K562 (cell line): ENCODE data around the gene ARHGAP26. TPM values are rescaled to one million over a fixed set of nuclear protein-coding genes. Genes with fewer than 3 reads are reported as not detected.

Source experiments
- CEBPB ChIP-seq: fragments of 450-650 bp; IDR thresholded peaks from 2 replicates; pipeline ENCODE4 v1.6.1; 2016; ENCODE audit warnings: missing genetic modification characterization, missing compliant biosample characterization
- CREM ChIP-seq: IDR thresholded peaks from 2 replicates; pipeline ENCODE4 v1.6.1; 2014; ENCODE audit warnings: antibody characterized with exemption, low read depth
- DACH1 ChIP-seq: fragments of 450-650 bp; IDR thresholded peaks from 2 replicates; pipeline ENCODE4 v1.6.1; 2018; ENCODE audit not compliant: partially characterized antibody
- FOSL1 ChIP-seq: fragments of 200-800 bp; sonication (Bioruptor generic); conservative IDR thresholded peaks from 2 replicates; pipeline ENCODE4 v1.6.1; 2016; ENCODE audit warnings: missing genetic modification characterization, missing compliant biosample characterization
- GTF2A2 ChIP-seq: IDR thresholded peaks from 2 replicates; pipeline ENCODE4 v1.6.1; 2016; ENCODE audit warnings: mild to moderate bottlenecking, missing genetic modification characterization, missing compliant biosample characterization
- HNRNPH1 ChIP-seq: fragments of 200-400 bp; formaldehyde crosslinking; optimal IDR thresholded peaks from 2 replicates; pipeline ENCODE3; 2017; ENCODE audit warnings: low read depth, mild to moderate bottlenecking, low read length, moderate library complexity
- HNRNPL ChIP-seq: fragments of 200-400 bp; formaldehyde crosslinking; IDR thresholded peaks from 2 replicates; pipeline ENCODE4 v1.6.1; 2017; ENCODE audit warnings: low read depth, mild to moderate bottlenecking, low read length
- KHSRP ChIP-seq: fragments of 450-650 bp; IDR thresholded peaks from 2 replicates; pipeline ENCODE4 v1.6.1; 2017
- KLF1 ChIP-seq: fragments of 450-650 bp; IDR thresholded peaks from 2 replicates; pipeline ENCODE4 v1.6.1; 2016; ENCODE audit warnings: missing genetic modification characterization, missing compliant biosample characterization
- MBD2 ChIP-seq: sonication (generic); IDR thresholded peaks from 2 replicates; pipeline ENCODE4 v1.6.1; 2016; ENCODE audit warnings: low read depth, borderline replicate concordance
- RUNX1 ChIP-seq: sonication (generic); IDR thresholded peaks from 2 replicates; pipeline ENCODE4 v1.6.1; 2016; ENCODE audit warnings: antibody characterized with exemption, low read depth
- SIN3B ChIP-seq: fragments of 450-650 bp; IDR thresholded peaks from 2 replicates; pipeline ENCODE4 v1.6.1; 2017; ENCODE audit warnings: low read depth, mild to moderate bottlenecking, moderate library complexity
- SPI1 ChIP-seq: IDR thresholded peaks from 2 replicates; pipeline ENCODE4 v1.6.1; 2011; ENCODE audit warnings: low read depth, low read length, control low read depth, borderline replicate concordance
- THRAP3 ChIP-seq: fragments of 450-650 bp; IDR thresholded peaks from 2 replicates; pipeline ENCODE4 v1.6.1; 2016; ENCODE audit warnings: mild to moderate bottlenecking, inconsistent platforms, borderline replicate concordance
- TRIM24 ChIP-seq, 2 experiments: fragments of 450-650 bp; IDR thresholded peaks; 2 replicates each; pipeline ENCODE4 v1.6.1; 2016
- ZKSCAN1 ChIP-seq: fragments of 150-350 bp; IDR thresholded peaks from 2 replicates; pipeline ENCODE4 v1.6.1; 2016; ENCODE audit warnings: low read depth, low read length
- ZNF263 ChIP-seq: sonication (generic); formaldehyde crosslinking; IDR thresholded peaks from 2 replicates; pipeline ENCODE4 v1.8.0; 2022; ENCODE audit warnings: mild to moderate bottlenecking, missing genetic modification reagents, borderline replicate concordance
- ZNF311 ChIP-seq: fragments of 250-450 bp; sonication (Bioruptor Pico); IDR thresholded peaks from 2 replicates; pipeline ENCODE4 v1.4.0; 2020; ENCODE audit warnings: mild to moderate bottlenecking, moderate library complexity
- ZNF830 ChIP-seq: fragments of 250-450 bp; sonication (Bioruptor Pico); IDR thresholded peaks from 2 replicates; pipeline ENCODE4 v1.5.0; 2021; ENCODE audit warnings: mild to moderate bottlenecking
- polyA plus RNA-seq, 8 experiments: library from polyadenylated mRNA; depleted of rRNA in 4 of 8; stranded (reverse) in 5 of 8; unstranded in 3 of 8; fragments of >200 nt; fragmentation: Nextera tagmentation in 2 of 8; fragmentation: Illumina TruSeq in 1 of 8; extraction: Ambion mirVana in 2 of 8; extraction: Trizol in 1 of 8; gene quantifications; 2 replicates each; pipeline versions ENCODE4 v1.2.1 to v1.2.3, GENCODE V29; 2011 to 2014; ENCODE audit warnings: inconsistent platforms in 1 of 8, missing spikeins in 1 of 8
- total RNA-seq, 7 experiments: library from RNA; depleted of rRNA in 6 of 7; stranded (reverse); fragments of >200 nt in 6 of 7; fragmentation: Illumina TruSeq in 2 of 7; extraction: Trizol in 2 of 7; gene quantifications; 2 replicates each; pipeline versions ENCODE4 v1.2.1 to v1.2.3, GENCODE V29; 2011 to 2021; ENCODE audit warnings: low replicate concordance in 1 of 7
- TF ChIP-seq, protein P1 (sequence below): fragments of 250-450 bp; sonication (Bioruptor Pico); IDR thresholded peaks from 2 replicates; pipeline ENCODE4 v1.4.0; 2020; ENCODE audit warnings: borderline replicate concordance
- TF ChIP-seq, protein P2 (sequence below), 2 experiments: fragments of 450-650 bp in 1 of 2; sonication (generic) in 1 of 2; formaldehyde crosslinking in 1 of 2; IDR thresholded peaks in 1 of 2; conservative IDR thresholded peaks in 1 of 2; 2 replicates each; pipeline versions ENCODE4 v1.6.1 to v1.8.1; 2016 to 2023; ENCODE audit warnings: mild to moderate bottlenecking in 2 of 2, moderate library complexity in 2 of 2, inconsistent platforms in 1 of 2, missing genetic modification reagents in 1 of 2
- TF ChIP-seq, protein P3 (sequence below), 2 experiments: fragments of 200-800 bp in 1 of 2; sonication (Bioruptor generic) in 1 of 2; sonication (generic) in 1 of 2; formaldehyde crosslinking in 1 of 2; IDR thresholded peaks in 1 of 2; conservative IDR thresholded peaks in 1 of 2; 2 replicates each; pipeline versions ENCODE4 v1.5.0 to v1.6.1; 2016 to 2020; ENCODE audit warnings: missing compliant biosample characterization in 1 of 2, missing genetic modification characterization in 1 of 2, missing genetic modification reagents in 1 of 2
- TF ChIP-seq, protein P4 (sequence below): conservative IDR thresholded peaks from 2 replicates; pipeline ENCODE4 v1.6.1; 2011; ENCODE audit warnings: low read depth, mild to moderate bottlenecking, low read length; ENCODE audit not compliant: control insufficient read depth

Gene ARHGAP26
- total and polyA plus RNA-seq, 9 of the 15 experiments (the other 6 are each of a cell fraction or from before 2014, with no cell fraction given), result 0.13 to 1.1 (median 0.55) TPM

DNA sequence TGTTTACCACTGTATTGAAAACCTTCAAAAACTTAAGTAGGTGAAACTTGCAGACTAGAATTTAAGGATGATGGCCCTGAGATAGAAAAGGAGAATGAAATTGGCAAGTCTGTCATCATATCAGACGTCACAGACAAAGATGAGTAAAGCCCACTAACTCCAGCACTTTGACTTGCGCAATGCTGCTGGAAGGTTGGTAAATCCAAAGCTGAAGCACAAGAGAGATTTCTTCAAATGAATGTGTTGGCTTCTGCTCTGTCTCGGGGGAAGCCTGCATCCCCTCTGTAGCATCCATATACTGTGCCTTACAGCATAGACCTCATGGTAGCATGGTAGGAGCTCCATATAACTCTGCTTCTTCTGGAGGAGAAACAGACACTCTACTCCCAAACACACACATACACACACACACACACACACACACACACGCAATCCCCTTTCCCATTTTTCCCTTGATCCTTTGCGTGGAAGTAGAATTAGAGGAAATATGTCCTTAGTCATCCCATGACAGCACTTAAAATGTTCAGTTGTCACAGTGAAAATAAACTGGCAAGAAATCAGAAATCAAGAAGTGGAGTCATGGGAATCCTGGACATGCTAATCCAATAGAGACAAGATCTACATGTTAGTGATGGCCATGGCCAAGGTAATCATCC lies 391.8 kb downstream of the ARHGAP26 start (continued):
- TF ChIP-seq, protein P1, sequence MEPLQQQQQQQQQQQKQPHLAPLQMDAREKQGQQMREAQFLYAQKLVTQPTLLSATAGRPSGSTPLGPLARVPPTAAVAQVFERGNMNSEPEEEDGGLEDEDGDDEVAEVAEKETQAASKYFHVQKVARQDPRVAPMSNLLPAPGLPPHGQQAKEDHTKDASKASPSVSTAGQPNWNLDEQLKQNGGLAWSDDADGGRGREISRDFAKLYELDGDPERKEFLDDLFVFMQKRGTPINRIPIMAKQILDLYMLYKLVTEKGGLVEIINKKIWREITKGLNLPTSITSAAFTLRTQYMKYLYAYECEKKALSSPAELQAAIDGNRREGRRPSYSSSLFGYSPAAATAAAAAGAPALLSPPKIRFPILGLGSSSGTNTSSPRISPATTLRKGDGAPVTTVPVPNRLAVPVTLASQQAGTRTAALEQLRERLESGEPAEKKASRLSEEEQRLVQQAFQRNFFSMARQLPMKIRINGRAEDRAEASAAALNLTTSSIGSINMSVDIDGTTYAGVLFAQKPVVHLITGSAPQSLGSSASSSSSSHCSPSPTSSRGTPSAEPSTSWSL, result no peak
- TF ChIP-seq CEBPB (peak; percentile 97), GTF2A2 (tag) (no peak), FOSL1 (tag) (peak; percentile 54; the same call in 1 of the 2 replicates), THRAP3 (no peak), ZNF311 (CRISPR knock-in tag) (no peak), ZNF830 (CRISPR knock-in tag) (no peak), KLF1 (tag) (no peak), RUNX1 (no peak), MBD2 (no peak), CREM (0 out of 2 replicates have a peak, but pooled peaks have one; percentile 20), KHSRP (no peak), SPI1 (no peak), HNRNPH1 (no peak), TRIM24 (IDR thresholded peaks at IDR 0.05) (peak; percentile 36 to 78; a peak in 2 of 4 replicates), ZNF263 (no peak), SIN3B (no peak), DACH1 (no peak), ZKSCAN1 (no peak), HNRNPL (no peak)
- TF ChIP-seq, protein P2, sequence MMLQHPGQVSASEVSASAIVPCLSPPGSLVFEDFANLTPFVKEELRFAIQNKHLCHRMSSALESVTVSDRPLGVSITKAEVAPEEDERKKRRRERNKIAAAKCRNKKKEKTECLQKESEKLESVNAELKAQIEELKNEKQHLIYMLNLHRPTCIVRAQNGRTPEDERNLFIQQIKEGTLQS (IDR thresholded peaks at IDR 0.05), result peak; percentile 52; the same call in 1 of the 2 replicates
- TF ChIP-seq, protein P2 (CRISPR knock-in tag; conservative IDR thresholded peaks at IDR 0.05), result no peak
- TF ChIP-seq, protein P3, sequence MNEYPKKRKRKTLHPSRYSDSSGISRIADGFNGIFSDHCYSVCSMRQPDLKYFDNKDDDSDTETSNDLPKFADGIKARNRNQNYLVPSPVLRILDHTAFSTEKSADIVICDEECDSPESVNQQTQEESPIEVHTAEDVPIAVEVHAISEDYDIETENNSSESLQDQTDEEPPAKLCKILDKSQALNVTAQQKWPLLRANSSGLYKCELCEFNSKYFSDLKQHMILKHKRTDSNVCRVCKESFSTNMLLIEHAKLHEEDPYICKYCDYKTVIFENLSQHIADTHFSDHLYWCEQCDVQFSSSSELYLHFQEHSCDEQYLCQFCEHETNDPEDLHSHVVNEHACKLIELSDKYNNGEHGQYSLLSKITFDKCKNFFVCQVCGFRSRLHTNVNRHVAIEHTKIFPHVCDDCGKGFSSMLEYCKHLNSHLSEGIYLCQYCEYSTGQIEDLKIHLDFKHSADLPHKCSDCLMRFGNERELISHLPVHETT (CRISPR knock-in tag; conservative IDR thresholded peaks at IDR 0.05 in 1 of 2, IDR thresholded peaks at IDR 0.05 in 1 of 2), result no peak
- TF ChIP-seq, protein P4, sequence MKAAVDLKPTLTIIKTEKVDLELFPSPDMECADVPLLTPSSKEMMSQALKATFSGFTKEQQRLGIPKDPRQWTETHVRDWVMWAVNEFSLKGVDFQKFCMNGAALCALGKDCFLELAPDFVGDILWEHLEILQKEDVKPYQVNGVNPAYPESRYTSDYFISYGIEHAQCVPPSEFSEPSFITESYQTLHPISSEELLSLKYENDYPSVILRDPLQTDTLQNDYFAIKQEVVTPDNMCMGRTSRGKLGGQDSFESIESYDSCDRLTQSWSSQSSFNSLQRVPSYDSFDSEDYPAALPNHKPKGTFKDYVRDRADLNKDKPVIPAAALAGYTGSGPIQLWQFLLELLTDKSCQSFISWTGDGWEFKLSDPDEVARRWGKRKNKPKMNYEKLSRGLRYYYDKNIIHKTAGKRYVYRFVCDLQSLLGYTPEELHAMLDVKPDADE, result no peak
